ENCODE results near the gene MYRIP.

DNA sequence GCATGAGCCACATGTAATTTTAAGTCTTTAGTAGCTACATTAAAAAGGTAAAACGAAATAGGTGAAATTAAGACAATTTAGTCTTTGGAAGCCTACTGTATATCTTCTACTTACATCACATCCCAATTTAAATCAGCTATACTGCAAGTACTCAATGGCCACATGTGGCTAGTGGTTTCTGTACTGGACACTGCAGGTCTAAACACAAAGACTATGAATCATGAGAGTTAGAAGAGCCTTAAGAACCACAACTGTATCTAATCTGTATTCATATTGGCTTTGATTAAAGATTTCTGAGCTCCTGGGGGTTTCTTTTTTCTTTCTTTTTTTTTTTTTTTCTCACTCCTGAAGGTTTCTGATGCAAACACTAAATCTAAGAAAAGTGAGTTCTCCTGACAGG, 497.8 kb downstream of the MYRIP start:
- no peak for TF ChIP-seq CTCF (conservative IDR thresholded peaks at IDR 0.05)
- TF ChIP-seq ZFX (IDR thresholded peaks at IDR 0.05): no peak

Measured in C4-2B (cell line).